ENCODE results near the gene PDE4B.

GRCh38 chr1:66271904-66272254, 479.2 kb downstream of the PDE4B start:
- TF ChIP-seq CTCF (IDR thresholded peaks at IDR 0.05) = no peak
- no peak for TF ChIP-seq POLR2A (IDR thresholded peaks at IDR 0.05)
- TF ChIP-seq EP300 (IDR thresholded peaks at IDR 0.05) = no peak
